H1 (cell line): ENCODE data around the gene KIF23. TPM values are rescaled to one million over a fixed set of nuclear protein-coding genes. Genes with fewer than 3 reads are reported as not detected.

ENCODE experiments used
- GTF2F1 ChIP-seq: IDR thresholded peaks from 2 replicates; pipeline ENCODE4 v1.6.1; 2012; ENCODE audit warnings: low read depth, low read length, improper control_type of control experiment, borderline replicate concordance
- HDAC6 ChIP-seq: IDR thresholded peaks from one replicate; pipeline ENCODE4 v1.7.1; 2012; ENCODE audit warnings: low read depth, mild to moderate bottlenecking, inconsistent platforms, low read length, moderate library complexity
- JUN ChIP-seq: IDR thresholded peaks from 2 replicates; pipeline ENCODE4 v1.6.1; 2011; ENCODE audit warnings: low read depth, mild to moderate bottlenecking, improper control_type of control experiment, low read length
- JUND ChIP-seq: IDR thresholded peaks from 2 replicates; pipeline ENCODE4 v1.6.1; 2011; ENCODE audit warnings: mild to moderate bottlenecking, improper control_type of control experiment, low read length
- RAD21 ChIP-seq, 2 experiments: IDR thresholded peaks in 1 of 2; conservative IDR thresholded peaks in 1 of 2; 2 replicates each; pipeline ENCODE4 v1.6.1; 2011; ENCODE audit warnings: low read depth in 2 of 2, low read length in 2 of 2, improper control_type of control experiment in 1 of 2, inconsistent platforms in 1 of 2, mild to moderate bottlenecking in 1 of 2, moderate library complexity in 1 of 2
- RBBP5 ChIP-seq: IDR thresholded peaks from 2 replicates; pipeline ENCODE4 v1.7.1; 2012; ENCODE audit warnings: low read depth, mild to moderate bottlenecking, inconsistent platforms, low read length, moderate library complexity, borderline replicate concordance
- RXRA ChIP-seq: IDR thresholded peaks from 2 replicates; pipeline ENCODE4 v1.6.1; 2011; ENCODE audit warnings: low read depth, mild to moderate bottlenecking, low read length, moderate library complexity; ENCODE audit not compliant: insufficient read depth
- SP4 ChIP-seq: IDR thresholded peaks from 2 replicates; pipeline ENCODE4 v1.6.1; 2012; ENCODE audit warnings: low read length, inconsistent platforms
- SUZ12 ChIP-seq: fragments of 200-600 bp; sonication (generic); IDR thresholded peaks from 2 replicates; pipeline ENCODE4 v1.6.1; 2012; ENCODE audit warnings: mild to moderate bottlenecking, inconsistent platforms, low read length, moderate library complexity, mixed read lengths
- polyA plus RNA-seq, 7 experiments: library from polyadenylated mRNA; depleted of rRNA in 3 of 7; stranded (reverse) in 5 of 7; unstranded in 2 of 7; fragments of >200 nt in 5 of 7; fragments of 200-250 nt in 2 of 7; gene quantifications; 1 replicate in 5 of 7; 2 replicates in 1 of 7; 4 replicates in 1 of 7; pipeline versions ENCODE4 v1.2.1 to v1.2.3, GENCODE V29; 2011 to 2013; ENCODE audit warnings: missing spikeins in 2 of 7, mixed read lengths in 2 of 7
- total RNA-seq: library from RNA; stranded (reverse); fragmentation: NEBNext Ultra II Directional; extraction: Animal tissue kit (Norgen Biotek cat#: 25700); gene quantifications from 2 replicates; pipeline ENCODE4 v1.2.1, GENCODE V29; 2021
- TF ChIP-seq, protein P1 (sequence below): fragments of 300-600 bp; sonication (generic); IDR thresholded peaks from 2 replicates; pipeline ENCODE4 v1.7.1; 2012; ENCODE audit warnings: low read length, moderate library complexity, mild to moderate bottlenecking, inconsistent platforms; ENCODE audit not compliant: insufficient replicate concordance

Gene KIF23
- total and polyA plus RNA-seq, 2 of the 8 experiments (the other 6 are each of a cell fraction or from before 2014, with no cell fraction given), result 26.2 to 77.4 TPM

DNA sequence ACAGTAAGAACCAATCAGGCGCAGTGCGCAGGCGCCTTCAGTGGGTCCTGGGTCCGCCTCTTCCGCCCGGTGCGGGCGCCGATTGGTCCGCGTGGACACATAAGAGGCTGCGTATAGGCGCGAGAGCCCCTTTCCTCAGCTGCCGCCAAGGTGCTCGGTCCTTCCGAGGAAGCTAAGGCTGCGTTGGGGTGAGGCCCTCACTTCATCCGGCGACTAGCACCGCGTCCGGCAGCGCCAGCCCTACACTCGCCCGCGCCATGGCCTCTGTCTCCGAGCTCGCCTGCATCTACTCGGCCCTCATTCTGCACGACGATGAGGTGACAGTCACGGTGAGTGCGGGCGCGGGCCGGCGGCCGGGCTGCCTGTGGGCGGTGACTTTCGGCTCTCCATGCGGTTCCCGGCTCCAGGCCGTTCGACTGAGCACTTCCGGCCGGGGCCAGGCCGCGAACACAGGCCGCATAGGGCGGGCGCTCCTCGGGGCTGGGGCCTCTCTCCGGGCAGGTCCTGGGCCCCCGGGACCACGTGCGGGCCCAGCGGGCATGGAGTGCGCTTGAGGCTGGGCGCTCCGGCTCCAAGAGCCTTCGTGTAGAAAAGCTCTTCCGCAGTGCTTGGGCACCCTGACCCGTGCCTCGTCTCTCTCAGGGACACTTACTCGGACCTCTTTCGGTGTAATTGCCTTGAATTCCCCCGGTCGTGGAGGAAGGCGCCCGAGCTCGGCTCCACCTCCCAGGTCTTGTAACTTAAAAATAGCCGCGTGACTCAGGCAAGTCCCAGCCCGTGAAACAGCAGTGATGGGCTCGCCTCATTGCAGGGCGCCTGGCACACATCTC is 38.8 kb downstream of the KIF23 start, which contains the start of gene RPLP1 (continued):
- TF ChIP-seq, protein P1, sequence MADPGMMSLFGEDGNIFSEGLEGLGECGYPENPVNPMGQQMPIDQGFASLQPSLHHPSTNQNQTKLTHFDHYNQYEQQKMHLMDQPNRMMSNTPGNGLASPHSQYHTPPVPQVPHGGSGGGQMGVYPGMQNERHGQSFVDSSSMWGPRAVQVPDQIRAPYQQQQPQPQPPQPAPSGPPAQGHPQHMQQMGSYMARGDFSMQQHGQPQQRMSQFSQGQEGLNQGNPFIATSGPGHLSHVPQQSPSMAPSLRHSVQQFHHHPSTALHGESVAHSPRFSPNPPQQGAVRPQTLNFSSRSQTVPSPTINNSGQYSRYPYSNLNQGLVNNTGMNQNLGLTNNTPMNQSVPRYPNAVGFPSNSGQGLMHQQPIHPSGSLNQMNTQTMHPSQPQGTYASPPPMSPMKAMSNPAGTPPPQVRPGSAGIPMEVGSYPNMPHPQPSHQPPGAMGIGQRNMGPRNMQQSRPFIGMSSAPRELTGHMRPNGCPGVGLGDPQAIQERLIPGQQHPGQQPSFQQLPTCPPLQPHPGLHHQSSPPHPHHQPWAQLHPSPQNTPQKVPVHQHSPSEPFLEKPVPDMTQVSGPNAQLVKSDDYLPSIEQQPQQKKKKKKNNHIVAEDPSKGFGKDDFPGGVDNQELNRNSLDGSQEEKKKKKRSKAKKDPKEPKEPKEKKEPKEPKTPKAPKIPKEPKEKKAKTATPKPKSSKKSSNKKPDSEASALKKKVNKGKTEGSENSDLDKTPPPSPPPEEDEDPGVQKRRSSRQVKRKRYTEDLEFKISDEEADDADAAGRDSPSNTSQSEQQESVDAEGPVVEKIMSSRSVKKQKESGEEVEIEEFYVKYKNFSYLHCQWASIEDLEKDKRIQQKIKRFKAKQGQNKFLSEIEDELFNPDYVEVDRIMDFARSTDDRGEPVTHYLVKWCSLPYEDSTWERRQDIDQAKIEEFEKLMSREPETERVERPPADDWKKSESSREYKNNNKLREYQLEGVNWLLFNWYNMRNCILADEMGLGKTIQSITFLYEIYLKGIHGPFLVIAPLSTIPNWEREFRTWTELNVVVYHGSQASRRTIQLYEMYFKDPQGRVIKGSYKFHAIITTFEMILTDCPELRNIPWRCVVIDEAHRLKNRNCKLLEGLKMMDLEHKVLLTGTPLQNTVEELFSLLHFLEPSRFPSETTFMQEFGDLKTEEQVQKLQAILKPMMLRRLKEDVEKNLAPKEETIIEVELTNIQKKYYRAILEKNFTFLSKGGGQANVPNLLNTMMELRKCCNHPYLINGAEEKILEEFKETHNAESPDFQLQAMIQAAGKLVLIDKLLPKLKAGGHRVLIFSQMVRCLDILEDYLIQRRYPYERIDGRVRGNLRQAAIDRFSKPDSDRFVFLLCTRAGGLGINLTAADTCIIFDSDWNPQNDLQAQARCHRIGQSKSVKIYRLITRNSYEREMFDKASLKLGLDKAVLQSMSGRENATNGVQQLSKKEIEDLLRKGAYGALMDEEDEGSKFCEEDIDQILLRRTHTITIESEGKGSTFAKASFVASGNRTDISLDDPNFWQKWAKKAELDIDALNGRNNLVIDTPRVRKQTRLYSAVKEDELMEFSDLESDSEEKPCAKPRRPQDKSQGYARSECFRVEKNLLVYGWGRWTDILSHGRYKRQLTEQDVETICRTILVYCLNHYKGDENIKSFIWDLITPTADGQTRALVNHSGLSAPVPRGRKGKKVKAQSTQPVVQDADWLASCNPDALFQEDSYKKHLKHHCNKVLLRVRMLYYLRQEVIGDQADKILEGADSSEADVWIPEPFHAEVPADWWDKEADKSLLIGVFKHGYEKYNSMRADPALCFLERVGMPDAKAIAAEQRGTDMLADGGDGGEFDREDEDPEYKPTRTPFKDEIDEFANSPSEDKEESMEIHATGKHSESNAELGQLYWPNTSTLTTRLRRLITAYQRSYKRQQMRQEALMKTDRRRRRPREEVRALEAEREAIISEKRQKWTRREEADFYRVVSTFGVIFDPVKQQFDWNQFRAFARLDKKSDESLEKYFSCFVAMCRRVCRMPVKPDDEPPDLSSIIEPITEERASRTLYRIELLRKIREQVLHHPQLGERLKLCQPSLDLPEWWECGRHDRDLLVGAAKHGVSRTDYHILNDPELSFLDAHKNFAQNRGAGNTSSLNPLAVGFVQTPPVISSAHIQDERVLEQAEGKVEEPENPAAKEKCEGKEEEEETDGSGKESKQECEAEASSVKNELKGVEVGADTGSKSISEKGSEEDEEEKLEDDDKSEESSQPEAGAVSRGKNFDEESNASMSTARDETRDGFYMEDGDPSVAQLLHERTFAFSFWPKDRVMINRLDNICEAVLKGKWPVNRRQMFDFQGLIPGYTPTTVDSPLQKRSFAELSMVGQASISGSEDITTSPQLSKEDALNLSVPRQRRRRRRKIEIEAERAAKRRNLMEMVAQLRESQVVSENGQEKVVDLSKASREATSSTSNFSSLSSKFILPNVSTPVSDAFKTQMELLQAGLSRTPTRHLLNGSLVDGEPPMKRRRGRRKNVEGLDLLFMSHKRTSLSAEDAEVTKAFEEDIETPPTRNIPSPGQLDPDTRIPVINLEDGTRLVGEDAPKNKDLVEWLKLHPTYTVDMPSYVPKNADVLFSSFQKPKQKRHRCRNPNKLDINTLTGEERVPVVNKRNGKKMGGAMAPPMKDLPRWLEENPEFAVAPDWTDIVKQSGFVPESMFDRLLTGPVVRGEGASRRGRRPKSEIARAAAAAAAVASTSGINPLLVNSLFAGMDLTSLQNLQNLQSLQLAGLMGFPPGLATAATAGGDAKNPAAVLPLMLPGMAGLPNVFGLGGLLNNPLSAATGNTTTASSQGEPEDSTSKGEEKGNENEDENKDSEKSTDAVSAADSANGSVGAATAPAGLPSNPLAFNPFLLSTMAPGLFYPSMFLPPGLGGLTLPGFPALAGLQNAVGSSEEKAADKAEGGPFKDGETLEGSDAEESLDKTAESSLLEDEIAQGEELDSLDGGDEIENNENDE, result no peak
- no peak for TF ChIP-seq RAD21 (IDR thresholded peaks at IDR 0.05 in 1 of 2, conservative IDR thresholded peaks at IDR 0.05 in 1 of 2; ENCODE audit: low read depth in 2 of 2, low read length in 2 of 2)
- no peak for TF ChIP-seq JUND
- TF ChIP-seq RXRA, result no peak
- TF ChIP-seq RBBP5, result 0 out of 2 replicates have a peak, but pooled peaks have one; percentile 30
- TF ChIP-seq HDAC6, result no peak
- TF ChIP-seq JUN, result no peak
- peak; percentile 99 for TF ChIP-seq GTF2F1
- no peak for TF ChIP-seq SP4
- no peak for TF ChIP-seq SUZ12
